GM10847 (cell line): Measurements from ENCODE around the gene GDF7.

Experiments used
- POLR2A ChIP-seq: IDR thresholded peaks from 2 replicates; pipeline ENCODE4 v1.6.1; 2011; ENCODE audit not compliant: insufficient read length; ENCODE audit errors: extremely low read depth

GDF7 gene

GRCh38 chr2:20625491-20626391 is 41.2 kb upstream of the GDF7 start:
- TF ChIP-seq POLR2A: no peak

- no peak for TF ChIP-seq POLR2A
Observed at GRCh38 chr2:20626392-20626697, 40.6 kb upstream of the GDF7 start.

- no peak for TF ChIP-seq POLR2A
Observed at GRCh38 chr2:20626698-20627513, 40.0 kb upstream of the GDF7 start.

GRCh38 chr2:20627712-20628380 is 39.1 kb upstream of the GDF7 start:
- no peak for TF ChIP-seq POLR2A

- no peak for TF ChIP-seq POLR2A
Observed at GRCh38 chr2:20629181-20629580, 37.8 kb upstream of the GDF7 start.

GRCh38 chr2:20629581-20630171 is 37.3 kb upstream of the GDF7 start:
- no peak for TF ChIP-seq POLR2A

- TF ChIP-seq POLR2A: no peak
Observed at GRCh38 chr2:20630967-20631366, 36.0 kb upstream of the GDF7 start.

GRCh38 chr2:20631617-20632307 is 35.2 kb upstream of the GDF7 start:
- TF ChIP-seq POLR2A: no peak

- TF ChIP-seq POLR2A: no peak
Observed at GRCh38 chr2:20632446-20632990, 34.4 kb upstream of the GDF7 start.

GRCh38 chr2:20633001-20633400 is 33.9 kb upstream of the GDF7 start:
- no peak for TF ChIP-seq POLR2A

GRCh38 chr2:20633794-20634506 is 33.0 kb upstream of the GDF7 start:
- TF ChIP-seq POLR2A: no peak

- TF ChIP-seq POLR2A: no peak
Observed at GRCh38 chr2:20634507-20635112, 32.3 kb upstream of the GDF7 start.

GRCh38 chr2:20635113-20635510 is 31.8 kb upstream of the GDF7 start:
- TF ChIP-seq POLR2A: no peak

GRCh38 chr2:20635675-20636584 is 31.0 kb upstream of the GDF7 start:
- TF ChIP-seq POLR2A: no peak
